ENCODE data around the gene DUSP12. TPM values are rescaled to one million over a fixed set of nuclear protein-coding genes. Genes with fewer than 3 reads are reported as not detected.

Gene DUSP12
- polyA plus RNA-seq, 1 of the 3 experiments (the other 2 are of a cell fraction): 41.7 TPM

- H3K4me2 ChIP-seq: no peak overlapping the region
Measured at GRCh38 chr1:161772397-161772796, 22.8 kb downstream of the DUSP12 start.

More at GRCh38 chr1:161772397-161772796, 22.8 kb downstream of the DUSP12 start:
- Histone ChIP-seq H3F3A (replicated peaks; ENCODE audit: insufficient read depth) (no peaks in the 10 kb centered on the region), H3K27me3 (ENCODE audit: insufficient read depth) (no peaks in the 10 kb centered on the region), H3K27ac (ENCODE audit: low read depth in 2 of 2, low read length in 1 of 2) (no peak overlapping the region), H3K9me3 (no peaks in the 10 kb centered on the region), H3K79me2 (ENCODE audit: insufficient read depth) (peaks cover 86% of the 10 kb centered on the region), H3K4me3 (ENCODE audit: low read depth in 2 of 2, low read length in 1 of 2) (no peak overlapping the region), H4K20me1 (ENCODE audit: insufficient read depth) (no peaks in the 10 kb centered on the region), H2AFZ (ENCODE audit: low read depth) (no peak overlapping the region; the same call in 1 of the 2 replicates), H3K36me3 (replicated peaks in 1 of 2; ENCODE audit: control insufficient read depth in 1 of 2, insufficient read depth in 2 of 2, low read length in 1 of 2) (no peaks in the 10 kb centered on the region), H3K9me2 (no peaks in the 10 kb centered on the region), H3K9ac (no peak overlapping the region), H3K4me1 (ENCODE audit: control insufficient read depth in 1 of 2, insufficient read depth in 2 of 2, low read depth in 1 of 2, low read length in 1 of 2) (peaks cover 0 to 4% of the 10 kb centered on the region in 2 experiments; a peak in 2 of 4 replicates)
- ChIA-PET POLR2A (no interaction called here), CTCF (no interaction called here)
- no peak for TF ChIP-seq GABPA (IDR thresholded peaks at IDR 0.05; ENCODE audit: low read depth)
- no peak for TF ChIP-seq ZBTB33 (IDR thresholded peaks at IDR 0.05; ENCODE audit: borderline replicate concordance, low read depth)
- no peak for TF ChIP-seq USF2 (IDR thresholded peaks at IDR 0.05; ENCODE audit: borderline replicate concordance, low read depth, low read length)
- no peak for TF ChIP-seq TAF1 (IDR thresholded peaks at IDR 0.05; ENCODE audit: borderline replicate concordance, low read depth, low read length)
- TF ChIP-seq RAD21 (IDR thresholded peaks at IDR 0.05; ENCODE audit: low read length): no peak
- TF ChIP-seq NRF1 (IDR thresholded peaks at IDR 0.05; ENCODE audit: low read depth, low read length): no peak
- TF ChIP-seq CTCF (IDR thresholded peaks at IDR 0.05): no peak
- TF ChIP-seq USF1 (IDR thresholded peaks at IDR 0.05; ENCODE audit: borderline replicate concordance, low read depth): no peak
- no peak for TF ChIP-seq FOSL2 (IDR thresholded peaks at IDR 0.05; ENCODE audit: borderline replicate concordance, low read depth)
- TF ChIP-seq IRF3 (IDR thresholded peaks at IDR 0.05; ENCODE audit: low read depth, low read length): no peak
- no peak for TF ChIP-seq TEAD4 (IDR thresholded peaks at IDR 0.05; ENCODE audit: borderline replicate concordance, insufficient read depth)
- DNase-seq: no peak

Data from SK-N-SH (cell line).